K562 (cell line): ENCODE results near the gene DBH. TPM values are rescaled to one million over a fixed set of nuclear protein-coding genes. Genes with fewer than 3 reads are reported as not detected.

Source experiments
- E2F3 ChIP-seq: fragments of 250-450 bp; sonication (Bioruptor Pico); IDR thresholded peaks from 2 replicates; pipeline ENCODE4 v1.4.0; 2020; ENCODE audit warnings: mild to moderate bottlenecking
- ELF4 ChIP-seq: fragments of 450-650 bp; formaldehyde crosslinking; IDR thresholded peaks from 2 replicates; pipeline ENCODE4 v1.4.0; 2022; ENCODE audit warnings: missing genetic modification characterization
- POLR2AphosphoS5 ChIP-seq: IDR thresholded peaks from 2 replicates; pipeline ENCODE4 v1.6.1; 2011; ENCODE audit warnings: mild to moderate bottlenecking, low read depth, low read length, moderate library complexity; ENCODE audit not compliant: control insufficient read depth, insufficient read depth
- RBM22 ChIP-seq: fragments of 200-400 bp; formaldehyde crosslinking; IDR thresholded peaks from 2 replicates; pipeline ENCODE4 v1.6.1; 2018; ENCODE audit warnings: low read length, low read depth; ENCODE audit not compliant: poor library complexity, severe bottlenecking
- SRSF9 ChIP-seq: fragments of 200-400 bp; formaldehyde crosslinking; IDR thresholded peaks from 2 replicates; pipeline ENCODE4 v1.6.1; 2017; ENCODE audit warnings: low read depth, low read length, borderline replicate concordance
- TOE1 ChIP-seq, 2 experiments: fragments of 450-650 bp in 1 of 2; sonication (generic) in 1 of 2; formaldehyde crosslinking in 1 of 2; IDR thresholded peaks; 2 replicates each; pipeline versions ENCODE4 v1.7.1 to v1.8.0; 2016 to 2022; ENCODE audit warnings: borderline replicate concordance in 2 of 2, mild to moderate bottlenecking in 2 of 2, antibody characterized with exemption in 1 of 2, inconsistent platforms in 1 of 2, low read depth in 1 of 2, missing genetic modification reagents in 1 of 2, moderate library complexity in 1 of 2
- ZBTB33 ChIP-seq: sonication (generic); formaldehyde crosslinking; IDR thresholded peaks from 2 replicates; pipeline ENCODE4 v1.8.1; 2023; ENCODE audit warnings: mild to moderate bottlenecking, missing genetic modification reagents
- ZMIZ1 ChIP-seq, 2 experiments: fragments of 150-350 bp in 1 of 2; IDR thresholded peaks; 2 replicates each; pipeline ENCODE4 v1.6.1; 2012 to 2016; ENCODE audit warnings: low read depth in 2 of 2, low read length in 2 of 2, mild to moderate bottlenecking in 1 of 2, moderate library complexity in 1 of 2
- ZNF76 ChIP-seq: fragments of 250-450 bp; sonication (Bioruptor Pico); IDR thresholded peaks from 2 replicates; pipeline ENCODE4 v1.4.0; 2020; ENCODE audit warnings: mild to moderate bottlenecking, moderate library complexity, borderline replicate concordance
- polyA plus RNA-seq, 8 experiments: library from polyadenylated mRNA; depleted of rRNA in 4 of 8; stranded (reverse) in 5 of 8; unstranded in 3 of 8; fragments of >200 nt; fragmentation: Nextera tagmentation in 2 of 8; fragmentation: Illumina TruSeq in 1 of 8; extraction: Ambion mirVana in 2 of 8; extraction: Trizol in 1 of 8; gene quantifications; 2 replicates each; pipeline versions ENCODE4 v1.2.1 to v1.2.3, GENCODE V29; 2011 to 2014; ENCODE audit warnings: inconsistent platforms in 1 of 8, missing spikeins in 1 of 8
- total RNA-seq, 7 experiments: library from RNA; depleted of rRNA in 6 of 7; stranded (reverse); fragments of >200 nt in 6 of 7; fragmentation: Illumina TruSeq in 2 of 7; extraction: Trizol in 2 of 7; gene quantifications; 2 replicates each; pipeline versions ENCODE4 v1.2.1 to v1.2.3, GENCODE V29; 2011 to 2021; ENCODE audit warnings: low replicate concordance in 1 of 7

DBH gene
- total and polyA plus RNA-seq, 9 of the 15 experiments (the other 6 are each of a cell fraction or from before 2014, with no cell fraction given) = not detected

GRCh38 chr9:133587051-133587450 lies 49.1 kb upstream of the DBH start (continued):
- TF ChIP-seq ZBTB33 (CRISPR knock-in tag) (no peak), RBM22 (no peak), ELF4 (CRISPR knock-in tag) (no peak), ZMIZ1 (IDR thresholded peaks at IDR 0.05; ENCODE audit: low read depth in 2 of 2, low read length in 2 of 2) (no peak), TOE1 (IDR thresholded peaks at IDR 0.05; ENCODE audit: borderline replicate concordance) (no peak), TOE1 (CRISPR knock-in tag; IDR thresholded peaks at IDR 0.05; ENCODE audit: borderline replicate concordance, low read depth) (no peak), E2F3 (no peak), ZNF76 (CRISPR knock-in tag) (no peak), SRSF9 (no peak), POLR2AphosphoS5 (no peak)
